Measurements from ENCODE around the gene ST3GAL4.
"Not testable (repeated sequence)": the region's sequence is repeated elsewhere in the genome, so short reads cannot be mapped to it uniquely, and the experiment has no call there.

ST3GAL4 gene

GRCh38 chr11:126366064-126366822, 10.8 kb downstream of the ST3GAL4 start:
- no peak for DNase-seq

- not testable (repeated sequence) for DNase-seq
Measured at GRCh38 chr11:126366823-126367654, 11.6 kb downstream of the ST3GAL4 start.

DNA sequence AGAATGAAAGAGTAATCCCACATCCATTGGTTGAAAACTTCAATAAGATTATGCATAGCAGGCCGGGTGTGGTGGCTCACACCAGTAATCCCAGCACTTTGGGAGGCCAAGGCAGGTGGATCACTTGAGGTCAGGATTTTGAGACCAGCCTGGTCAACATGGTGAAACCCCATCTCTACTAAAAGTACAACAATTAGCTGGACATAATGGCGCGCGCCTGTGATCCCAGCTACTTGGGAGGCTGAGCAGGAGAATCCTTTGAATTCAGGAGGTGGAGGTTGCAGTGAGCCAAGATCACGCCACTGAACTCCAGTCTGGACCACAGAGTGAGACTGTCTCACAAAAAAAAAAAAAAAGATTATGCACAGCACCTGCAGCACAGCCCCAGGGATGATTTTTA, 12.3 kb downstream of the ST3GAL4 start:
- DNase-seq: not testable (repeated sequence)

GRCh38 chr11:126368336-126369119, 13.0 kb downstream of the ST3GAL4 start:
- DNase-seq: peak; percentile 69

GRCh38 chr11:126370016-126370415, 14.5 kb downstream of the ST3GAL4 start:
- DNase-seq: no peak

DNA sequence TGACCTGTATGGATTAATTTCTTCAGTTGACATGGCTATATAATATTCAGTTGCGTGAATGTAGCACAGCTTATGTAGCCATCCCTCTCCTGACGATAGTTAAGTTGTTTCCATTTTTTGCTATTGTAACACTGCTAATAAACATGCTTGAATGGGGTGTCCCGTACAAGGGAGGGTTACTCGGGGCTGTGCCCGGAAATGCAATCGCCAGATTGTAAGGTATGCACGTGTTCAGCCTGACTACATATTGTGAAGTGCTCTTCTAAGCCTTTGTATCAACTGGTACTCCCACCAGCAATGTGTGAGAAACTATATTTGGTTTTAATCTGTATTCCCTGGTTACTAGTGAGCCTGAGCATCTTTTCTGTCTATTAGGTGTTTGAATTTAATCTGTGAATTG, 16.1 kb downstream of the ST3GAL4 start:
- no peak for DNase-seq

GRCh38 chr11:126373389-126374066, 18.0 kb downstream of the ST3GAL4 start:
- not testable (repeated sequence) for DNase-seq

DNA sequence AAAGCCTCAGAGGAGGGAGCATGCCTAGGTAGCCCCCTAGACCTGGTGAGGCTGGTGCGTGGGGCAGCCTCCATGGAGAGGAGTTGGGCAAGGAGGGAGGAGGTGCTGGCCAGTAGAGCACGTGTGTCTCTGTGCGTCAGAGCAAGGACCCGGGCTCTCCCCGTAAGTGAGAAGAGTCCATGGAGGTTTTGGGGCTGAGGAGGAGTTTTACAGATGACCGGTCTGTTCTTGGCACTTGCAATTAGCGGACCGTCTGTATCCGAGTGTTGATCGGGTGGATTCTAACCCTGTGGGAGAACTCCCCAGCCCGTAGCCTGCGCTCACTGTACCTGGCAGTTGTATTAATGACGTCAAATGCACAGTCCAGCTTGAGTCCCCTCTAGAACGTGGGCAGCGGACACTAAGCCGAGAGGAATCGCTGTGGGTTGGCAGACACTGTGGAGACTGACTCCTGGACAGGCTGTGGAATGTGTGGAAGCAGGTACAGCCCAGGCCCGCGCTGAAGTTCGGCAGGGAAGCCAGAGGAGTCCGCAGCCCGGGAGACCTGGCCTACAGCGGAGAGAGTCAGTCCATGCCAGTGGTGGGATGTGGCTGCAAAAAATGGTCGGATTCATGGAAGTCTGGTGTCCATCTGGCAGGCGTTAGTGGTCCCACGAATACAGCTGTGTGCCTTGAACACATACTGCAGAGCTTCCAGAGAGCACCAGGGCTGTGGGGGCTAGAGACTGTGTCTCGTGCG, 19.2 kb downstream of the ST3GAL4 start:
- DNase-seq: not testable (repeated sequence)

- DNase-seq: no peak
Measured at GRCh38 chr11:126375726-126376125, 20.2 kb downstream of the ST3GAL4 start.

- DNase-seq: no peak
Measured at GRCh38 chr11:126378763-126379162, 23.3 kb downstream of the ST3GAL4 start.

GRCh38 chr11:126380909-126381308, 25.4 kb downstream of the ST3GAL4 start:
- no peak for DNase-seq

DNA sequence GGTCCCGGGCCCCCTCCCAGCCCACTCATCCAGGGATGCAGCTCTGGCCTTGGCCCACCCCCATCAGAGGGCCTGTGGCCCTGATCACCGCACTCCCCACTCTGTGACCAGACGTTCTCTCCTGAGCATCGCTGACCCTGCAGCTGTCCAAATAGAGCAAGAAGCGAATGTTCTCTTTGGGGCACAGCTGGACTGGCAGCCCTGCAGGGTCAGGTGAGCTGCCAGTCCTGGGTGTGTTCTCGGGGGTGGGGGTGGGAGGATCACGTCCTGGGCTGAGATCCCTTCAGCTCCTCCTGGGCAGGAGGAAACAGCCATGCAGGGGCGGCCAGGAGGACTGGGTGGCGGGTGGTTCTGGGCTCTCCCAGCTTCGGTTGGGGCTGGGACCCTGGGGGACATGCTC, 26.5 kb downstream of the ST3GAL4 start:
- not testable (repeated sequence) for DNase-seq

DNA sequence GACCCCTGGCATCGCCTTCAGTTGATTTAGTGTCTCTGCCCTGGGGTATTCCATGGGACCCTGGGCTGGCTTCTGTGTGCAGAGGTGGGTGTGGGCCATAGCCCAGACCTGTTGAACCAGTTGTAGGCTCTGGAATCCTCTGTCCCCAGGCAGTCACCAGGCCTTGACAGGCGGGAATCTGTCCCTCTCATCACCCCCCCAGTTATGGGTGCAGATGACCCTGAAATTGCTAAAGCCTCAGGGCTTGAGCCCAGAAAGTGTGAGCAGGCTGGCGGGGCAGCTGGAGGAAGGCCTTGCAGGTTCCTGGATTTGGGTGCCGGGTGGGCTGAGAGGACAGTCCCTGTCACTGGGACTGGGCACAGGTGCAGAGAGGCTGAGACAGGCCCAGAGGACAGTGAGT, 27.2 kb downstream of the ST3GAL4 start:
- DNase-seq: not testable (repeated sequence)

DNA sequence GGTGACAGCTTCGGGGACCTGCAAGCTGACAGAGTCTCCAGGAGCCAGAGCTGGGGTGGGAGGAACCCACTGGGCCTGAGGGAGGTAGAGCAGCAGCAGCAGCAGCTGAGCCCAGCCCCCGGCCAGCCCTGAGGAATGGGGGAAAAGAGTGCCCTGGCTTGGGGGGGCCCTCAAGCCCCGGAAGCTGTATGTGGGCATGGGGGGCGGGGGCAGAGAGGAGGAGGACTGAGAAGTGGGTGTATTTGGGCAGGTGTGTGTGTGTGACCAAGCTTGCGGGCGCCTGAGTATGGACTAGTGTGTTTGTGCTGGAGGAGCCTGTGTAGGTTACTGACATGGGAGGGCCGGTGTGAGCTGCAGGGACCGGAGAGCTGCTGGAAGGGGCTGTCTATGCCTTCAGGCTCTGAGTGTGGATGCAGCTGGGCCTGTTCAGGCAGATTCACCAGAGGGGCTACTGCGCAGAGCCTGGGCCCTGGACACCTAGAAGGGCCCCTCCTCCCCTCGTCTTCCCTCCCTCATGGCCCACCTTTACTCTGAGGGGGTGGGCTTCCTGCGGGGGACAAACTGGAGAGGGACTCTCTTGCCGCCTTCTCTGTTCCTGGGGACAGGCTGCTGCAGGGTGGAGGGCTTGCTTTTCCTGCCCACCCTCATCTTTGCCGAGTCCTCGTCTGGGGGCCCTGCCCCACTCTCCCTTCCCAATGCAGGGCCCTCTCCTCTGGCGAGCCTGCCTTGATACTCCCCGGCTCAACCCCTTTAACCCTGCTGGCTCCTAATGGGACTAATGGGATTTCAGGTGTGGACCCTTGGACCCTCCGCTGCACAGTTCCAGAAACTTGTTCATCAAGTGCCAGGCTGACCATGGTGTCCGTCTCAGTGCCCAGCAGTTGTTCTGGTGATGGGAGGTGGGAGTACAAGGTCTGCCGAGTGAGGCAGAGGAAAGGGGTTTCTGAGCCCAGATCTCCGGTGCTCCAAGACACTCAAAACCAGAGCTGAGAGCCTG, 28.2 kb downstream of the ST3GAL4 start:
- DNase-seq: no peak

DNA sequence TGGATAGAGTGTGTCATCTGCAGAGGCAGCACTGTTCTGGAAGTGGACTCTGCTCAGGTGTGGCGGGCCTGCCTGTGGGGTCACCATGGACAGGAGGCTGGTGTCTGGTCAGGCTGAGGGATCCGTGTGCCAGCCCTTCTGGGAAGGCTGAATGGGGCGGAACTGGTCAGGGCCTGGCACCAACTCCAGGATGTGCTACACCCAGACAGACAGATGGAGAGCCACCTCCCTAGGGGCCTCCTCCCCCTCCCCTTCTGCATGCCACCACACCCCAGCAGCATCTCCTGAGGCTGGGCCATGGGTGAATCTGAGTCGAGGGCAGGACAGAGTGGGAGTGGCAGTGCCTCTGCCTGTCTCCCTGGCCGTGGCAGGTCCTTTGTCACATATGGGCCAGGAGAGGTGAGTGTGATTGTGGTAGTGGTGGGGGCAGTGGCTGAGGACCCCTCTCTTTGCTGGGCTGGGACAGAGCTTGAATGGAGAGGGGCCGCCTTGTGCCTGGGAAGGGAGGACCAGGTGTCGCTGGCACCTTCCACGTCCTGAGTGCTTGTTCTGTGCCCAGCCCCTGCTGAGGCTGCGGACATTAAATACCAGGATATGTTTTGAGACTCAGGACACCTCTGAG, 29.1 kb downstream of the ST3GAL4 start:
- DNase-seq: no peak

DNA sequence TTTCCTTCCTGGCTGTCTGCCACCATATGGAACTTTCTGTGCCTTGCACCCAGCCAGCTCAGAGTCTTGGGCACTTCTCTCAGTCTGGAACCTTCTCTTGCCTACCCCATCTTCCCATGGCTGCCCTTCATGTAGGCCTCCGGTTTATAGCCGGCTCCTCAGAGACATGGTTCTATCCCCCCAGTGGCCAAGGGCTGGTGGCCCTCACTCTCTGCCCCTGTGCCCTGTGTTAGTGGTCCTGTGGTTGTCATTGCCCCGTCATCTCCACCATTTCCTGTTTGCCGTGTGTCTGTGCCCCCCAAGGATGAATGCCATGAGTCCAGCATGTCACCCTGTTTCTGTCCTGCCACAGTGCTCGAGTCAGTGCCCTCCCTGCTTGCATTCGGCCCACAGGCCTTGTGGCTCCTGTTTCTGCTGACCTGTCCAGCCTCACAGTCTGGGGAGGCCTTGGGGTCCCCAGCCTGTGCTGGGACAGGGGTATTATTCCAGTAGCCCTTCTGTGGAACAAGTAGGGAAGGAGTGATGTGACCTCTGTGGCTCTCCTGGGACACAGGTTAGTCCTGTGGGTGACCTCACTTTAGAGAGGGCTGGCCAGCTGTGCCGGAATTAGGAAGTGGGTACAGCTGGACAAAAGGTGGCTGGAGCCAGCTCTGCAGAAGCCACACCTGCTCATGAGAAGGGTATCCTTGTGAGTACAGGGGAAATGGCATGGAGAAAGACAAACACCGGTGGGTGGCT, 30.7 kb downstream of the ST3GAL4 start:
- no peak for DNase-seq

GRCh38 chr11:126386729-126387071, 31.2 kb downstream of the ST3GAL4 start:
- DNase-seq: peak; percentile 57

DNA sequence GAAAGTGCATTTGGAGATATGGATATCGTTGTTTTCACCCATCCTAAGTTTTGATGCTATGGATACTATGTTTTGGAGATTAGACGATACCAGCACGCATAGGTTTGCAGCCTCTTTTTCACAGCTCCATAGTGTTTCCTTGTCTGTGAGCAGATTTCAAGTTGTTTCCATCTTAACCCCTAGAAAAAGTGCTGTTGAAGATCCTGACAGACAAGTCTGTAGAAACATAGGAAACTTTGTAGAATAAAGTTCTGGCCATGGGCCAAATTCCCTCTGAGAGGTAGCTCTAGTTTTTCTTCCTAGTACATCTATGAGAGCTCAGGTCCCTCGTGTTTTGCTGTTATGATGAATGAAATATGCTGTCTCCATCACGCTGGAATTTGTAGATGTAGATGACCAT, 32.4 kb downstream of the ST3GAL4 start:
- DNase-seq: no peak

DNA sequence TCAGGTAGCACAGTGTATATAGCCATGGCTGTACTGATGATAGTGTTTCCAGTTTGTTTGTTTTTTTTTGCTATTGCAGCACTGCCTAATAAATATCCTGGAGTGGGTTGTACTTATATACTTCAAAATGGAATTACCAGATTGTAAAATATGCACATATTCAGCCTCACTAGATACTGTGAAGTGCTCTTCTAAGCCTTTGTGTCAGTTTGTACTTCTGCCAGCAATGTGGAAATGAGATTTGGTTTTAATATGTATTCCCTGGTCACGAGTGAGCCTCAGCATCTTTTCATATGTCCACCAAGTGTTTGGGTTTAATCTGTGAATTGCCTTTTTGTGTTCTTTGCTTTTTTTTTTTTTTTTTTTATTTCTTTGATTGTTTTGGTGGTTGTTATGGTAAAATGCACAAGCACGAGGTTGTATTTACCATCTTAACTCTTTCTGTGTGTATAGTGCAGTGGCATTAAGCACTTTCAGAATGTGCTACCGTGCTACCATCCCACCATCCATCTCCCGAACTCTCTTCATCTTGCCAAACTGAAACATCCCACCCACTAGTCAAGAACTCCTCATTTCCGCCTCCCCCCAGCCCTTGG, 34.9 kb downstream of the ST3GAL4 start:
- DNase-seq: no peak

All from DMS53 (cell line).